Inferior parietal cortex (tissue), 1 donor: Measurements from ENCODE around the gene RASA3.

ENCODE experiments used
- DNase-seq: peaks from one replicate; pipeline ENCODE4 v3.0.0-alpha.2; 2016; ENCODE audit errors: extremely low spot score

RASA3 gene

GRCh38 chr13:114067886-114068651 lies 64.4 kb downstream of the RASA3 start:
- DNase-seq = no peak

GRCh38 chr13:114067381-114067885 lies 65.0 kb downstream of the RASA3 start:
- peak; percentile 36 for DNase-seq

GRCh38 chr13:114066956-114067355 lies 65.5 kb downstream of the RASA3 start:
- no peak for DNase-seq

- DNase-seq = no peak
These were observed 66.3 kb downstream of the RASA3 start for GRCh38 chr13:114065926-114066774.

GRCh38 chr13:114065141-114065925 lies 67.1 kb downstream of the RASA3 start:
- DNase-seq = no peak

- peak; percentile 78 for DNase-seq
These were observed 67.8 kb downstream of the RASA3 start for GRCh38 chr13:114064450-114065140.

- peak; percentile 25 for DNase-seq
These were observed 68.6 kb downstream of the RASA3 start for GRCh38 chr13:114063545-114064449.

- no peak for DNase-seq
These were observed 69.7 kb downstream of the RASA3 start for GRCh38 chr13:114062754-114063153.

GRCh38 chr13:114062341-114062740 lies 70.1 kb downstream of the RASA3 start:
- no peak for DNase-seq

- no peak for DNase-seq
These were observed 70.7 kb downstream of the RASA3 start for GRCh38 chr13:114061744-114062143.

GRCh38 chr13:114061047-114061446 lies 71.4 kb downstream of the RASA3 start:
- no peak for DNase-seq

GRCh38 chr13:114059946-114060860 lies 72.2 kb downstream of the RASA3 start:
- no peak for DNase-seq

- DNase-seq = no peak
These were observed 73.0 kb downstream of the RASA3 start for GRCh38 chr13:114059428-114059827.

- no peak for DNase-seq
These were observed 74.2 kb downstream of the RASA3 start for GRCh38 chr13:114058051-114058867.

- DNase-seq = no peak
These were observed 75.0 kb downstream of the RASA3 start for GRCh38 chr13:114057166-114058050.

GRCh38 chr13:114056205-114057013 lies 76.0 kb downstream of the RASA3 start:
- no peak for DNase-seq
